C4-2B (cell line): Measurements from ENCODE around the gene SPOCK1.

Source experiments
- CTCF ChIP-seq: fragments of 450-650 bp; conservative IDR thresholded peaks from 2 replicates; pipeline ENCODE4 v1.5.1; 2017; ENCODE audit warnings: mild to moderate bottlenecking
- ZFX ChIP-seq: fragments of 450-650 bp; IDR thresholded peaks from 2 replicates; pipeline ENCODE4 v1.6.1; 2017

DNA sequence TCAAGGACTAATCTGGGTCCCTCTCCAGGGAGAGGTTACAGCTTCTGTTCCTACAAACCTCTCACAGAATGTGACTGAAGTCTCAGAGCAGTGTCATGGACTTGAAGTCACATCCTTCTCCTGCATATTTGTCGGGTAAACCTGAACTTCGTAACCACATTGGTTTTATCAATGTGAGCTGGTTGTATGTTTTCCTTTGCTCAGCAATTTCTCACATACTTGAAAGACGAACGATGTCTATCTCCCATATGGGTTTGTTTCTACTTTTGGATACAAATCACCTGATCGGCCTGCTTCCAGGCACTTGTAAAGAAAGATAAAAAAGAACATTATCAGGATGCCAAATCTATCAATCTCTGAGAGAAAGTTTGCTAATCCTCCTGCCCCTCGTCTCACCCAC, 411.0 kb downstream of the SPOCK1 start:
- no peak for TF ChIP-seq CTCF
- no peak for TF ChIP-seq ZFX
